HG03196 (cell line): Measurements from ENCODE around the gene TCF7L2.

Experiments
- ATAC-seq: cut with Tn5 transposase; IDR thresholded peaks from one replicate; pipeline ENCODE4 v1.9.1; 2021; ENCODE audit not compliant: unreplicated experiment

Gene TCF7L2

GRCh38 chr10:113139699-113140098 lies 189.7 kb downstream of the TCF7L2 start:
- ATAC-seq, result no peak

DNA sequence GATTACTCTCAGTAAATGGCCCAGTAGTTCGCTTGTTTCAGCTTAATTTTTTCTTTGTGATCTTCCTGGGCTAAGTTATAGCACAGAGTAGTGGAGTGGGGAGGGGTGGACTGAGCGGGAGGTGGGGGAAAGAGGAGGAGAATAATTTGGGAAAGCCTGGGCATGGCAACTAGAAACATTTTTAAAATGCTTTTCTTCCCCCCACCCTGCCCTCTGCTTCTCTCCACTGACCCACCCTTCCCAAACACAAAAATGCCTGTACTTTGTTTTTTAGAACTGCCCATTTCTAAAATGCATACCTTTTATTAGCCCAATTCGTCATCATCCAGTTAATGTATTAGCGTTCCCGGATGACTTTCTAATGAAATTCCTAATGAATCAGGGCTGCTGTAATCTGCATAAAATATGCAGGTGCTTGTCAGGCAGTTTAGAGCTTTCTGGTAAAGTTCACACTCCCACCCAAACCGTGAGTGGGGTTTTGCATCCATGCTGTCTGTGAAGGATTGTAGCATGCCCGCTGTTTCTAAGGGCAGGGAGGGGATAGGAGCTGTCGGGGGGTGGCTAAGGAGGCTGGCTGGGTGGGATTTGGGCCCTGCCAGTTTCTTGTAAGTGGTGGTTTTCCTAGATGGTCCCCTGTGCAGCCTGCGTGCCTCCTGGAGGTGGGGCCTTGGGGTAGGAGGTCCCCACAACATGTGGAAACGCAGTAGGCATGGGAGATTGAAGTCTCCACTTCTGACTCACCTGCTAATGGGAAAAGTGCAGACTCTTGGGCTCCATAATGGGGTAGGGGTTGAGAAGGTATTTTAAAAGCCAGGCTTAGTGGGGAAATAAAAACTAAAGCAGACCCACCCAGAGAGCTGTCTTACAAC lies 190.3 kb downstream of the TCF7L2 start:
- ATAC-seq, result no peak

DNA sequence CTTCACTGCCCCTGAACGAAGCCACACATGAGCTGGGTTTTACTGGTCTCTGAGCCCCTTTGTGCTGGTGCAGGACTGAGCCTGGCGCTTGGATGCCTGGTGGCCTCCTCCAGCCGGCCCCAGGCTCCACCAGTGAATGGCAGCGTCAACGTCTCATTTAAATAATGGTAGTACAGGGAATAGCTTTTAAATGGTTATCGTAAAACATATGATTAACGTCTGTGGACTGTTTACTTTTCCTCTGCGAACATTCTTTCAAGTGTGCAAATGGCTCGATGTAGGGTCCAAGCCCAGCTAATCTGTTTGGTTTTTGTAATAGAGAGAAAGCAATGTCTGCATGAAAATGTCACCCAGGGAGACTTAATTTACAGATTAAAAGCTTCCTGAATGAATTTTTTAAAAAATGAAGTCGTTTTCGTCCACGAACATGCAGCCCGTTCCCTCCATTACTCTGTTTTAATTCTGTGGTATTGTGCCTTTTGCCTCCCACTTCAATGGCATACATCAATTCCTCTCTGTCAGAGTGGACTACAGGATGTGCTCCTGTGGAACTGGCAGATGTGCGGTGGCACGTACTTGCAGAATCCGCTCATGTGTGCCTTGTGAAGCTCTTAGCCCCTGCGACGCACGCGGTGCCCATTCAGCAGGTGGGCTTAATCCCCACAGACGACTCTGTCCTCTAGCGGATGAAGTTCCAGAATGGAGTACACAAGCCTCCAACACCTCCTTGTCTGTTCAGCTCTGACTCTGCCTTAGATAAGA lies 192.7 kb downstream of the TCF7L2 start:
- ATAC-seq, result no peak

- ATAC-seq, result no peak
These were observed 194.5 kb downstream of the TCF7L2 start for GRCh38 chr10:113144576-113144975.

DNA sequence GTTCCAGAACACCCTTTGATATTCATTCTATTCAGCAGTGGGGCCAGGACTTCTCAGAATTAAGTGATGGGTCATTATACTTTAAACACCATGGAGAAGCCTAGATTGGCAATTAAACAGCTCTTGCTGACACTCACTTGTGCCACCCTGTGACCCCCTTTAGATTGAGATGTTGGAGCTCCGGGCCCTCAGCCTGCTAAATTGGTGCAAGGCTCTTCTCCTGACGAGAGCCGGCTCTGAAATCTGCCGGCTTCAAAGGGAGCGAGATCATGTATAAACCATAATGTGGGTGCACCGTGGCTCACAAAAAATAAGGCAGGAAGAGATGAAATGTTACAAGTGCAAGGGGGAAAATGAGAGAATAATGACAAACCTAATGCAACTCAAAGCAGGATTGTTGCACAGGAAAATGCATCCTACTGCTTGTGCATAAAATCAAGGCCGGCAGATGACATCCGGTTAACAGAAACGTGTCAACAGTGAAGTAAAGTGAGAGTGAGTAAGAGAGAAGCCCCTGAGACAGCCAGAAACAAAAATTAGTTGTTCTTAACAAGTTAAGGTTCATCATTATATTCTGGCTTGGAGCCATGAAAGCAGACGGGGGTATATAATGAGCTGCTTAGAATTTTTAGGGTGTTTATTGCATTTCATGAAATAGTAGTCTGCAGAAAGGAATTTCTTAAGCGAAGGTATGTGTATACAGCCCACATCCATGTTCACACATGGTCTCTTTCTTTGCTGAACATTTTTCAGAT lies 198.2 kb downstream of the TCF7L2 start:
- ATAC-seq, result no peak

GRCh38 chr10:113148901-113149300 lies 198.9 kb downstream of the TCF7L2 start:
- no peak for ATAC-seq

- ATAC-seq, result no peak
These were observed 199.6 kb downstream of the TCF7L2 start for GRCh38 chr10:113149626-113150025.

GRCh38 chr10:113151190-113151666 lies 201.2 kb downstream of the TCF7L2 start:
- no peak for ATAC-seq

DNA sequence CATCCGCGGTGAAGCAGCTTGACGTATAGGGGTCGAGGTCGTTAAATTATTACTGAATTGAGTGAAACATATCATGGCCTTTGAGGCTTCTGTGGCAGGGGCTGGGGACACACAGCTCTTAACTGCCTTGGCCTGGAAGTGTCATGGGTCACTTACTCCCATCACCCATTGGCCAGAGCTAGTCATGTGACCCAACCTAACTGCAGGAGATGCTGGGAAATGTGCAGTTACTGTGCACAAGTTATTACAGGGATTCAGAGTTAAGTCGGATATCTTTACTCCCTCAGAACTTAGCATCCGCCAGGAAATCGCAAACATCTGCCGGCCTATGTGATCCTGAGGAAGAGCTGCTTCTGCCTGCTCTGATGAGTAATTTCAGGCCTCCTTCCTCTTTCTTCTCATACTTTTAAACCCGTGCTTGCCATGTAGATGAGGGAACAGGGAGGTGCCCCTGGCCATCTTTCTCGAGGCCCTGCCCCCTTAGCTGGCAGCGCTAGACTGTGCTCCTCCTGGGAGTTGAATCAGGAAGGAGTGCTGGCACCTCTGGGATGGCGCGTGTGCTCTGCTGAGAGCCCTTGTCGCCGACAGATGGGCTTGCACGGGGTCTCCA lies 203.6 kb downstream of the TCF7L2 start:
- ATAC-seq, result no peak

DNA sequence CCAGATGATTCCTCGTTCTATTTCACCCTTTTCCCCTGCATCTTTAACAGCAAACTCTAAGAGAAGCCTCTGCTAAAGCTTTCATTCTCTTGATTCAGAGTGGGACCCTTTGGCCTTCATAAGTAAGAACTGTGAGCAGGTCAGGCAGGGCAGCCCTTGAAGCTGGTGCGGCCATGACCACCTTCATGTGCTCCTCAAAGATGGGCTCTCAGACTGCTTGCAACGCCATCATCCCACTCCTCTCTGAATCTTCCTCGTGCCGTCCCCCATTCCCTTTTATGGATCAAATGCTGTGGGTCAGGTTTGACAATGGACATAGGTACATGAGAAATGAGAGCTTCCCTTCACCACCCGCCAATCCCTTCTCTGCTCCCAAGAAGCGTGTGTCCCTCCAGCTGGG lies 207.4 kb downstream of the TCF7L2 start:
- ATAC-seq, result no peak

- no peak for ATAC-seq
These were observed 208.1 kb downstream of the TCF7L2 start for GRCh38 chr10:113158183-113158582.

DNA sequence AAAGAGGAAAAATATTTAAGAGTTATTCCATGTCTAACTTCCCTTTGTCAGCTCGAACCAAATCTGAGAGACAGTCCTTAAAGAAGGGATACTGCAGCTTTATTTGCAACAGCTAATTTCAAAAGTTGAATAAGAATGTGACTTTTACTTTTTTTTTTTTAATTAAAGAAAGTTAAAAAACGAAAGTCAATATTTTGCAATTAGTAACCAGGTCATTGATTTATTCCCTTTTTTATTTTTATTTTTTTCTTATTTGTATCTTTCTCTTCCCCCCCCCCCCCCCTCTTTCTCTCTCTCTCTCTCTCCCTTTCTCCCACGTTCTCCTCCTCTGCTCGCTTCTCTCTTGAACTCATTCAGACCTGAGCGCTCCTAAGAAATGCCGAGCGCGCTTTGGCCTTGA lies 209.5 kb downstream of the TCF7L2 start:
- no peak for ATAC-seq

DNA sequence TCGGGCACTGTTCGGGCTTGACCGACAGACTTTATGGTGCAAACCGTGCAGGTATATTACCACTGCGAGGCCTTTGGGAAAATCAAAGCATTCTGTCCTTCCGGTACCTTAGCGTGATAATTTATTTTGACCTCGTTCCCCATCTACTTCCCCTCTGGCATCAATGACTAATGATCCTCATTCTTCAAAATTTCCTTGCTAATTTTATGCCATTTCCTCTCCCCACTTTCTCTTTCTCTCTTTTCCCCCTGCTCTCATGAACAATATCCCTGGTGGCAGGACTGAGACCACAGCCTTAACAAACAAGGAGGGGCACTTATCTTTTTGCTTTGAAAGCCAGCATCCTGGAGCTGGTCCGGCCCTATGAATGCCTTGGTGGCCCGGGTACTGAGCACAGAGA lies 210.6 kb downstream of the TCF7L2 start:
- no peak for ATAC-seq

DNA sequence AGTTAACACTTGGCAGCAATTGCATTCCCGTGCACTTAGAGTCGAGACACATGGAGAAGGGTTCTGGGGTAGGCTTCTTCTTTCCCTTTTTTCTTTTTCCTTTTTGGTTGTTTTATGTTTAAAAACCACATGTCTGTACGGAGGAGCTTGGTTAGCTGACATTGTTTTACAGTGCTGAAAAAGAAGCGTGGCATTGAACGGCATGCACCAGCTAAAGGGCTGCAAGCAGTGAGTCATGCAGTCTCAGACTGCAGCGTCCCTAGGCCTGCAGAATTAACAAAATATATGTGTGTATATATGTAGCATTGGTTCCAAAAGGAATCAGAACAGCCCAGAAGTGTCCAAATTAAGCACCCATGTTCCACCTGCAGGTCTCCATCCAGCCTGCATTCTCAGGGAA lies 211.0 kb downstream of the TCF7L2 start:
- ATAC-seq, result no peak

- ATAC-seq, result no peak
These were observed 212.9 kb downstream of the TCF7L2 start for GRCh38 chr10:113162960-113163359.

DNA sequence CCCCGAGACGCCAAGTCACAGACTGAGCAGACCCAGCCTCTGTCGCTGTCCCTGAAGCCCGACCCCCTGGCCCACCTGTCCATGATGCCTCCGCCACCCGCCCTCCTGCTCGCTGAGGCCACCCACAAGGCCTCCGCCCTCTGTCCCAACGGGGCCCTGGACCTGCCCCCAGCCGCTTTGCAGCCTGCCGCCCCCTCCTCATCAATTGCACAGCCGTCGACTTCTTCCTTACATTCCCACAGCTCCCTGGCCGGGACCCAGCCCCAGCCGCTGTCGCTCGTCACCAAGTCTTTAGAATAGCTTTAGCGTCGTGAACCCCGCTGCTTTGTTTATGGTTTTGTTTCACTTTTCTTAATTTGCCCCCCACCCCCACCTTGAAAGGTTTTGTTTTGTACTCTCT lies 215.6 kb downstream of the TCF7L2 start:
- ATAC-seq, result no peak

DNA sequence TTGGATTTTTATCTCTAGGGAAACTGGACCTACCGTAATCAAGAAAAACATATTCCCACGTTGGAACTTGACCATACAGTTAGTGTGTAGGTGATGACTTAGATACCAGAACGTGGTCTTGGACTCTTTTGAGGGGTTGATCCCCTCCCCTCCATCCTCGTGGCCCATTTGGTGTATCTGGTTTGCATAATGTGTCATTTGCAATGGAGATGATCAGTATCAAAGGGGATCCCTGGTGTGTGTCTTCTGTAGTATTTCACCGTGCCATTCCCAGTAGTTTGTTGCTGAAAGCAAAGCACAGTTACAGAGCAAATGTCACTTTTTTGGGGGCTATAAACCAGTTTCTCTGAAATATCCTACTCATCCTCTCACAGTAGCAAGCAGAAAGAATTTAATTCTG lies 217.7 kb downstream of the TCF7L2 start:
- no peak for ATAC-seq

- ATAC-seq, result no peak
These were observed 218.5 kb downstream of the TCF7L2 start for GRCh38 chr10:113168584-113168983.

DNA sequence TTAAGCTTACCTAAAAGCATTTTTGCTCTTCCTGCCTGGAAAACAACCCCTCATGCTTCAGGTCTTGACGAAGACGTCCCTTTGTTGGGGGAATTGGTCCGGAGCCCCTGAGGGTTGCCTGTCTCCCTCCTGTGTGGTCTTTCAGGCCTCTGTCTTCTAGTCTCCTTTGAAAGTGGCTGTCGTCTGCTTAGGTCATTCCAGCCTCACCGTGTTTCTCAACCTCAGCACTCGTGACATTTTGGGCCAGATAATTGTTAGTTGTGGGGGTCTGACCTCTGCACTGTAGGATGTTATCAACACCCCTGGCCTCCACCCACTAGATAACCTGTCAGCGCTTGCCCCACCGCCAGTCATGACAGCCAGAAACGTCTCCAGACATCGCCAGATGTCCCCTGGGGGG lies 219.1 kb downstream of the TCF7L2 start:
- no peak for ATAC-seq

DNA sequence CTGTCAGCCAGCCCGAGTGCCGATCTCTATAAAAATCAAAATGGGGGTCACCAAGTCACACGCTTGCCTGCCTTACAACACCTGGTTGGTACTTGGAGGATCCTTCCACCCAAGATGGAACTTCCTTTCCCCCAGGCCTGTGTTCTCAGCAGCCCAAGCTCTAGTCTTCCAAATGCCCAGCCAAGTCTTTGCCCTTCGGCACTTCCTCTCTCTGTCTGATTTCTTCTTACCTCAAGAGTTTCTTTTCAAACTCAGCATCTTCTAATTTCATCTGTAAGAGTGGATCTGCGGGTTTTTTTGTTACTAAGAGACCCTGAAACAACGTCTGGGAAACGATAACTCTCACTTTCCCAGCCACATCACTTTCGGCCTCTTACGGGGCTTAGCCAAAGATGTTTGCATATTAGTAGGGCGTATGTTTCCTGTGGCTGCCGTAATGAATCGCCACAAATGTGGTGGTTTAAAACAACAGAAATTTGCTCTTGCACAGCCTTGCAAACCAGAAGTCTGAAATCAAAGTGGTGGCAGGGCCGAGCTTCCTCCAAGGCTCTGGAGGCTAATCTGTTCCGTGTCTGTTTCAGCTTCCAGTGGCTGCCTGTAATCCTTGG lies 219.9 kb downstream of the TCF7L2 start:
- peak; percentile 91 for ATAC-seq

DNA sequence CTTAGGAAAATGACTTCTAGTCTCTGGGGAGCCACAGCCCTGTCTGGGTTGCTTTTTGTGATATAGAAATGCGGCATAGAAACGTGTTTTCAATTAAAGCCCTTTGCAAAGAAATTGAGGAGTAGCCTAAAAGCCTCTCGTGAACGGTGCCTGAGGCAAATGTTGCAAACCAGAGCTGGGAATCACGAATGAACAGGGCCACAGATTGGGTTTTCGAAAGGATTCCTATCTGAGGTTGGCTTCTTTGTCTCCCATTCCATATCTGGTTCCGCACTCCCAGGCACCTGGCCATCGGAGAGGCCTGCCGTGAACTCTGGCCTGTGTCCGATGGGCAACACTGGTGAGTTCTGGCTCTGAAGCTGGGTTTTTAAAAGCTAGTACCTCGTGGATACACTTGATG lies 221.6 kb downstream of the TCF7L2 start:
- ATAC-seq, result no peak
